HEK293 (cell line): Measurements from ENCODE around the gene SF3B6.

Experiments
- HOXD13 ChIP-seq: sonication (generic); formaldehyde crosslinking; IDR thresholded peaks from 2 replicates; pipeline ENCODE4 v1.8.0; 2022; ENCODE audit warnings: missing genetic modification reagents, borderline replicate concordance
- ZBTB8A ChIP-seq: fragments of 450-650 bp; formaldehyde crosslinking; IDR thresholded peaks from 2 replicates; pipeline ENCODE4 v1.5.1; 2016; ENCODE audit warnings: missing biosample characterization, missing genetic modification characterization
- TF ChIP-seq, protein P1 (sequence below): fragments of 450-650 bp; formaldehyde crosslinking; IDR thresholded peaks from 2 replicates; pipeline ENCODE4 v1.5.1; 2016; ENCODE audit warnings: missing biosample characterization, missing genetic modification characterization

DNA sequence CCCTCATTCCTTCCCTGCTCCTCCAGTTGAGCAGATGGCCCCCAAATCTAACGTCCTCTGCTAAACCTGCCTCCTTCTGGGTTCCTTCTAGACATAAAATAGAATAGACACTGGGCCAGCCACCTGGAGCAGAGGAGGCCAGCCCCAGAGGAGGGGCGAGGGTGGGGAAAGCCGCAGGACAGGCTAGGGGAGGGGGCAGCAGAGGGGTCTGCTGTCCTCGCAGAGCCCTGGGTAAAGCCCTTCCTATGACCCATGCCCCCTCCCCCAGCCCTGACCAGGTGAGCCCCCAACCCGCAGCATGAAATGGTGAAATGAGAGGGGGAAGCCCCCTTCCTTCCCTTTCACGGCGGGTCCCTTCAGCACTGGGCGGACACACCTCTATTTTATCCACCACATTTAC is 58.4 kb downstream of the SF3B6 start:
- TF ChIP-seq HOXD13 (CRISPR knock-in tag) (no peak), ZBTB8A (no peak)
- TF ChIP-seq, protein P1, sequence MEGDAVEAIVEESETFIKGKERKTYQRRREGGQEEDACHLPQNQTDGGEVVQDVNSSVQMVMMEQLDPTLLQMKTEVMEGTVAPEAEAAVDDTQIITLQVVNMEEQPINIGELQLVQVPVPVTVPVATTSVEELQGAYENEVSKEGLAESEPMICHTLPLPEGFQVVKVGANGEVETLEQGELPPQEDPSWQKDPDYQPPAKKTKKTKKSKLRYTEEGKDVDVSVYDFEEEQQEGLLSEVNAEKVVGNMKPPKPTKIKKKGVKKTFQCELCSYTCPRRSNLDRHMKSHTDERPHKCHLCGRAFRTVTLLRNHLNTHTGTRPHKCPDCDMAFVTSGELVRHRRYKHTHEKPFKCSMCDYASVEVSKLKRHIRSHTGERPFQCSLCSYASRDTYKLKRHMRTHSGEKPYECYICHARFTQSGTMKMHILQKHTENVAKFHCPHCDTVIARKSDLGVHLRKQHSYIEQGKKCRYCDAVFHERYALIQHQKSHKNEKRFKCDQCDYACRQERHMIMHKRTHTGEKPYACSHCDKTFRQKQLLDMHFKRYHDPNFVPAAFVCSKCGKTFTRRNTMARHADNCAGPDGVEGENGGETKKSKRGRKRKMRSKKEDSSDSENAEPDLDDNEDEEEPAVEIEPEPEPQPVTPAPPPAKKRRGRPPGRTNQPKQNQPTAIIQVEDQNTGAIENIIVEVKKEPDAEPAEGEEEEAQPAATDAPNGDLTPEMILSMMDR (tag by site-specific recombination), result no peak
